Measurements from ENCODE around the gene GUCA2A. TPM values are rescaled to one million over a fixed set of nuclear protein-coding genes. Genes with fewer than 3 reads are reported as not detected.

The GUCA2A gene
- total and polyA plus RNA-seq, 2 of the 8 experiments (the other 6 are each of a cell fraction or from before 2014, with no cell fraction given): not detected

DNA sequence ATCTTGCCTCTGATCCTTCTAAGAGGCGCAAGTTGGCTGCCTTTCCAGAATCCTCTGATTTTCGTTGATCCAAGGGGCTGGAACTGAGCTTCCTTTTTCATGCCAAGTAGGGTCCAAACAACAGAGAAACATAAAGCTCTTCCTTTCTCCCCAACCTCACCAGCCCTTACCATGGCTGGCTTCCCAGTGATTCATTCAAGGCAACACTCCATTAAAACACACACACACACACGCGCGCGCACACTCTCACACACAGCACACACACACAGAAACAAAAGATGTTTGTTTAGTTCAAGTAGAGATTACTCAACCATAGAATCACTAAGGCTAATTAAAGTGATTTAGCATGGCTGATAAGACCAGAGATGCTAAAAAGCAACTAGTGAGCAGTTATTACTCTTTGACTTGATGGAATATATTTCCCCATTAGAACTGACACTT lies 13.0 kb upstream of the GUCA2A start (continued):
- TF ChIP-seq, protein P1, sequence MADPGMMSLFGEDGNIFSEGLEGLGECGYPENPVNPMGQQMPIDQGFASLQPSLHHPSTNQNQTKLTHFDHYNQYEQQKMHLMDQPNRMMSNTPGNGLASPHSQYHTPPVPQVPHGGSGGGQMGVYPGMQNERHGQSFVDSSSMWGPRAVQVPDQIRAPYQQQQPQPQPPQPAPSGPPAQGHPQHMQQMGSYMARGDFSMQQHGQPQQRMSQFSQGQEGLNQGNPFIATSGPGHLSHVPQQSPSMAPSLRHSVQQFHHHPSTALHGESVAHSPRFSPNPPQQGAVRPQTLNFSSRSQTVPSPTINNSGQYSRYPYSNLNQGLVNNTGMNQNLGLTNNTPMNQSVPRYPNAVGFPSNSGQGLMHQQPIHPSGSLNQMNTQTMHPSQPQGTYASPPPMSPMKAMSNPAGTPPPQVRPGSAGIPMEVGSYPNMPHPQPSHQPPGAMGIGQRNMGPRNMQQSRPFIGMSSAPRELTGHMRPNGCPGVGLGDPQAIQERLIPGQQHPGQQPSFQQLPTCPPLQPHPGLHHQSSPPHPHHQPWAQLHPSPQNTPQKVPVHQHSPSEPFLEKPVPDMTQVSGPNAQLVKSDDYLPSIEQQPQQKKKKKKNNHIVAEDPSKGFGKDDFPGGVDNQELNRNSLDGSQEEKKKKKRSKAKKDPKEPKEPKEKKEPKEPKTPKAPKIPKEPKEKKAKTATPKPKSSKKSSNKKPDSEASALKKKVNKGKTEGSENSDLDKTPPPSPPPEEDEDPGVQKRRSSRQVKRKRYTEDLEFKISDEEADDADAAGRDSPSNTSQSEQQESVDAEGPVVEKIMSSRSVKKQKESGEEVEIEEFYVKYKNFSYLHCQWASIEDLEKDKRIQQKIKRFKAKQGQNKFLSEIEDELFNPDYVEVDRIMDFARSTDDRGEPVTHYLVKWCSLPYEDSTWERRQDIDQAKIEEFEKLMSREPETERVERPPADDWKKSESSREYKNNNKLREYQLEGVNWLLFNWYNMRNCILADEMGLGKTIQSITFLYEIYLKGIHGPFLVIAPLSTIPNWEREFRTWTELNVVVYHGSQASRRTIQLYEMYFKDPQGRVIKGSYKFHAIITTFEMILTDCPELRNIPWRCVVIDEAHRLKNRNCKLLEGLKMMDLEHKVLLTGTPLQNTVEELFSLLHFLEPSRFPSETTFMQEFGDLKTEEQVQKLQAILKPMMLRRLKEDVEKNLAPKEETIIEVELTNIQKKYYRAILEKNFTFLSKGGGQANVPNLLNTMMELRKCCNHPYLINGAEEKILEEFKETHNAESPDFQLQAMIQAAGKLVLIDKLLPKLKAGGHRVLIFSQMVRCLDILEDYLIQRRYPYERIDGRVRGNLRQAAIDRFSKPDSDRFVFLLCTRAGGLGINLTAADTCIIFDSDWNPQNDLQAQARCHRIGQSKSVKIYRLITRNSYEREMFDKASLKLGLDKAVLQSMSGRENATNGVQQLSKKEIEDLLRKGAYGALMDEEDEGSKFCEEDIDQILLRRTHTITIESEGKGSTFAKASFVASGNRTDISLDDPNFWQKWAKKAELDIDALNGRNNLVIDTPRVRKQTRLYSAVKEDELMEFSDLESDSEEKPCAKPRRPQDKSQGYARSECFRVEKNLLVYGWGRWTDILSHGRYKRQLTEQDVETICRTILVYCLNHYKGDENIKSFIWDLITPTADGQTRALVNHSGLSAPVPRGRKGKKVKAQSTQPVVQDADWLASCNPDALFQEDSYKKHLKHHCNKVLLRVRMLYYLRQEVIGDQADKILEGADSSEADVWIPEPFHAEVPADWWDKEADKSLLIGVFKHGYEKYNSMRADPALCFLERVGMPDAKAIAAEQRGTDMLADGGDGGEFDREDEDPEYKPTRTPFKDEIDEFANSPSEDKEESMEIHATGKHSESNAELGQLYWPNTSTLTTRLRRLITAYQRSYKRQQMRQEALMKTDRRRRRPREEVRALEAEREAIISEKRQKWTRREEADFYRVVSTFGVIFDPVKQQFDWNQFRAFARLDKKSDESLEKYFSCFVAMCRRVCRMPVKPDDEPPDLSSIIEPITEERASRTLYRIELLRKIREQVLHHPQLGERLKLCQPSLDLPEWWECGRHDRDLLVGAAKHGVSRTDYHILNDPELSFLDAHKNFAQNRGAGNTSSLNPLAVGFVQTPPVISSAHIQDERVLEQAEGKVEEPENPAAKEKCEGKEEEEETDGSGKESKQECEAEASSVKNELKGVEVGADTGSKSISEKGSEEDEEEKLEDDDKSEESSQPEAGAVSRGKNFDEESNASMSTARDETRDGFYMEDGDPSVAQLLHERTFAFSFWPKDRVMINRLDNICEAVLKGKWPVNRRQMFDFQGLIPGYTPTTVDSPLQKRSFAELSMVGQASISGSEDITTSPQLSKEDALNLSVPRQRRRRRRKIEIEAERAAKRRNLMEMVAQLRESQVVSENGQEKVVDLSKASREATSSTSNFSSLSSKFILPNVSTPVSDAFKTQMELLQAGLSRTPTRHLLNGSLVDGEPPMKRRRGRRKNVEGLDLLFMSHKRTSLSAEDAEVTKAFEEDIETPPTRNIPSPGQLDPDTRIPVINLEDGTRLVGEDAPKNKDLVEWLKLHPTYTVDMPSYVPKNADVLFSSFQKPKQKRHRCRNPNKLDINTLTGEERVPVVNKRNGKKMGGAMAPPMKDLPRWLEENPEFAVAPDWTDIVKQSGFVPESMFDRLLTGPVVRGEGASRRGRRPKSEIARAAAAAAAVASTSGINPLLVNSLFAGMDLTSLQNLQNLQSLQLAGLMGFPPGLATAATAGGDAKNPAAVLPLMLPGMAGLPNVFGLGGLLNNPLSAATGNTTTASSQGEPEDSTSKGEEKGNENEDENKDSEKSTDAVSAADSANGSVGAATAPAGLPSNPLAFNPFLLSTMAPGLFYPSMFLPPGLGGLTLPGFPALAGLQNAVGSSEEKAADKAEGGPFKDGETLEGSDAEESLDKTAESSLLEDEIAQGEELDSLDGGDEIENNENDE (IDR thresholded peaks at IDR 0.05; ENCODE audit: insufficient replicate concordance, low read length): no peak
- TF ChIP-seq MAFK (IDR thresholded peaks at IDR 0.05; ENCODE audit: low read depth, low read length) (no peak), GTF2F1 (IDR thresholded peaks at IDR 0.05; ENCODE audit: borderline replicate concordance, low read depth, low read length) (no peak), POU5F1 (IDR thresholded peaks at IDR 0.05; ENCODE audit: low read depth, low read length) (no peak), SAP30 (IDR thresholded peaks at IDR 0.05; ENCODE audit: insufficient read depth, insufficient replicate concordance, low read length) (no peak), SIN3A (conservative IDR thresholded peaks at IDR 0.05 in 1 of 2, IDR thresholded peaks at IDR 0.05 in 1 of 2; ENCODE audit: low read depth in 1 of 2, low read length in 2 of 2) (no peak), CBX5 (IDR thresholded peaks at IDR 0.05; ENCODE audit: low read depth, low read length) (no peak), NANOG (IDR thresholded peaks at IDR 0.05; ENCODE audit: insufficient read depth, low read depth, low read length, poor library complexity, severe bottlenecking) (no peak), RBBP5 (IDR thresholded peaks at IDR 0.05; ENCODE audit: borderline replicate concordance, low read depth, low read length) (no peak)

Data from H1 (cell line).